Psoas muscle (tissue), 8 donors: ENCODE data around the gene GAS2. TPM values are rescaled to one million over a fixed set of nuclear protein-coding genes. Genes with fewer than 3 reads are reported as not detected.
A peak's percentile ranks its signal among the peaks of the same experiment; 100 is the strongest.

Source experiments
- ATAC-seq, 4 donors: fragments of 200-7000 bp; cut with Tn5 transposase; one replicate each; pipeline ENCODE4 v1.9.1; 2020; ENCODE audit warnings: moderate library complexity in 3 of 4, mild to moderate bottlenecking in 2 of 4
- DNase-seq, 2 donors: peaks; one replicate each; pipeline ENCODE4 v3.0.0-alpha.2; 2020
- H3K27ac ChIP-seq: fragments of 200-600 bp; one replicate; pipeline ENCODE4 v1.8.0; 2022
- H3K27me3 ChIP-seq, 3 donors: fragments of 200-600 bp in 1 of 3; one replicate each; pipeline versions ENCODE4 v1.6.1 to v1.8.0; 2013 to 2022; ENCODE audit warnings: low read length in 2 of 3, mild to moderate bottlenecking in 2 of 3, moderate library complexity in 1 of 3; ENCODE audit not compliant: insufficient read depth in 3 of 3
- H3K36me3 ChIP-seq, 2 donors: fragments of 200-600 bp in 1 of 2; one replicate each; pipeline versions ENCODE4 v1.6.1 to v1.8.0; 2013 to 2022; ENCODE audit warnings: low read depth in 1 of 2, mild to moderate bottlenecking in 1 of 2, moderate library complexity in 1 of 2; ENCODE audit not compliant: insufficient read depth in 1 of 2
- H3K4me1 ChIP-seq: fragments of 200-600 bp; one replicate; pipeline ENCODE4 v1.8.0; 2022
- H3K4me3 ChIP-seq: fragments of 200-600 bp; one replicate; pipeline ENCODE4 v1.8.0; 2022; ENCODE audit warnings: mild to moderate bottlenecking
- H3K9me3 ChIP-seq: fragments of 200-600 bp; one replicate; pipeline ENCODE4 v1.8.0; 2022
- CTCF ChIP-seq: fragments of 200-600 bp; IDR thresholded peaks from one replicate; pipeline ENCODE4 v1.8.0; 2022; ENCODE audit warnings: antibody characterized with exemption
- WGBS, 3 donors: extraction: QIAGEN DNeasy Blood & Tissue Kit; methylation state at CpG; one replicate each; pipeline versions ENCODE4 v1.1.6 to v1.1.7; 2013; 5-methylcytosine and 5-hydroxymethylcytosine counted together
- intact Hi-C, 2 donors: fragments of 100-400 bp; cut with DNase I; formaldehyde crosslinking; loops; one replicate each; pipeline versions ENCODE4 v1.11.0 to v1.14.2; 2022
- long read RNA-seq, 2 donors: library from polyadenylated mRNA; unstranded; transcript quantifications; one replicate each; pipeline ENCODE4 v2.0.0, GENCODE V29; 2021
- polyA plus RNA-seq, 3 donors: library from polyadenylated mRNA; stranded (reverse); fragments of 200-250 nt; gene quantifications; one replicate each; pipeline ENCODE4 v1.2.3, GENCODE V29; 2013
- total RNA-seq, 4 donors: library from RNA; stranded (reverse); fragmentation: NEBNext Ultra II Directional in 2 of 4; extraction: Animal tissue kit (Norgen Biotek cat#: 25700) in 2 of 4; gene quantifications; one replicate each; pipeline versions ENCODE4 v1.2.1 to v1.2.4, GENCODE V29; 2021 to 2023
- donor health status: healthy with polysubstance abuse.
- donor health status: DM: no; HTN: no; CAD: no; lungs with moderate emphysema.
- donor health status: Bipolar disorder and iron deficiency.
- donor health status: healthy.
- donor health status: DM: yes; HTN: yes; CAD: no.
- donor health status: DM: no; HTN: no; CAD: no.
- donor health status: DM: no; HTN: no; CAD: no.
- donor health status: DM: yes; HTN: yes; CAD: no.

The GAS2 gene
- 1 to 10 TPM; 2.2 to 4.6 (median 2.9) TPM for total RNA-seq
- 1 to 10 TPM in 1 of 3 donors, under 1 TPM in 2; 0.51 to 2.9 (median 0.63) TPM for polyA plus RNA-seq
- long read RNA-seq, donor 1, partial matches to known transcripts = 1 of 3 reads
- long read RNA-seq, donor 1, other reads (novel, unspliced or antisense) = 0 of 3 reads
- long read RNA-seq, donor 2, partial matches to known transcripts = 0 of 1 reads
- long read RNA-seq, donor 2, other reads (novel, unspliced or antisense) = 0 of 1 reads

DNA sequence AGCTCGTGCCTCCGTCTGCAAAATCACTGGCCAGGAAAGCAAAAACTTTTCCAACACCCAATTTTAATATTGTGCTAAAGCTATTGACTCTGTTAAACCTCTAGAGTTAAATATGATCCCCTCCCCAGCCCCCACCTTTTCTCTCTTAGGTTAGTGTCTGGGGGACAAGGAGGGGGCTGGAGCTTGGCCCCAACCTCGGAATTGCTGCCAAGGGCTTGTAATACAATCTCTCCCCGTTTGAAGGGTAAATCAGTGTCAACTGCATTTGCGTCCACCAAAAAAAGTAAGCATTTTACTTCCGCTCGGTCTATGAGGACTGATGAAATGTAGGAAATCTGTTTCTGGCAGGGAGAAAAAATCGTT, at the start of gene GAS2:
Gene GAS2, plus strand, starts transcription at position 287 of the 363 bp plus-strand sequence. CDS start 8,259 bp downstream, outside the sequence.
- WGBS, 3 donors = 2 to 3% (median 2%) methylated on average over 8 of the region's 8 CpGs
- Histone ChIP-seq H3K36me3 (no peaks in the 10 kb centered on the region), H3K27me3 (no peaks in the 10 kb centered on the region), H3K4me3 (peak within 1 kb of the TSS; percentile 81), H3K9me3 (no peaks in the 10 kb centered on the region), H3K27ac (peak within 1 kb of the TSS; percentile 78), H3K4me1 (peaks cover 22% of the 10 kb centered on the region)
- DNase-seq (no peak), ATAC-seq (peak; percentile 7 to 46 (median 30))
- TF ChIP-seq CTCF = no peak
- intact Hi-C loops = loop anchor here (1.0 to 5.0 kb wide), 4 partner anchors 39 to 121 kb away; partner anchors contain the start of gene FANCF (in 2 of the 2)

GRCh38 chr11:22617868-22618267, 48.5 kb upstream of the GAS2 start:
- ATAC-seq = no peak

DNA sequence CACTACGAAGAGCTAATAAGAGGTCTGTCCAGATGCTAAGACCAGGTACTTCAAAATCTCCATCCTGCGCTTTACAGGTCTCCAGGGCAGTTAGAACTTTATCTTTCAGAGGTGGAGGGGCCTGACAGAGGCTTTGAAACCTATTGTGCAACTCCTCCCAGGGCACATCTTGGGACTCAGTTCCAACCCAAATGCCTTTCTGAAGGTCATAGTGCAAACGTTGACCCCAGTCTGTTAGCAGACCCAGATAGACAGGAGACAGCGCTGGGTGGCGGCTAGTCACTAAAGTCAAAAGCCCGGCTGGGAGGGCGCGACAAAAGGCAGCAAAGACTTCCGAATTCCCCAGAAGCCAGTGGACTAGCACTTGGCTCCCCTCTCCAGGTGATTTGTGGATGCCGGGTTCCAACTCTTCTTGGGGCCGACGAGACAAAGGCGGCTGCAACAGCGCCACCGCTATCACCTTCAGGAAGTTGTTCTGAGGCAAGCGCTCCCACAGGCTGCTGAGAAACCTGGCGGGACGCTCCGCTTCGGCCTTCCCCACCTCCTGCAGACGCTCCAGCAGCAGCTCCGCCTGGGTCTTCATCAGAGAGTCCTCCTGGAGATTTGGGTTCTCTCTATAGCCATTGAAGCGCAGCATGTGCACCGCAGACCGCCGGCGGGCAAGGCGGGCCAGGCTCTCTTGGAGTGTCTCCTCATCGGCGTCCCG, 41.5 kb upstream of the GAS2 start:
- DNase-seq = peak; percentile 57 to 81
- intact Hi-C loops = loop anchor here (1.0 to 10.0 kb wide), 4 partner anchors 41 to 290 kb away; partner anchors contain the start of genes GAS2 (in 2 of the 2) and SLC17A6 (in 1 of the 2)
- WGBS, 3 donors = 4 to 6% (median 6%) methylated on average over 31 of the region's 31 CpGs

More at GRCh38 chr11:22617868-22618267, 48.5 kb upstream of the GAS2 start:
- H3K9me3 ChIP-seq = no peaks in the 10 kb centered on the region
- TF ChIP-seq CTCF = no peak
- H3K36me3 ChIP-seq = no peaks in the 10 kb centered on the region
- intact Hi-C loops = no loop called here
- H3K4me1 ChIP-seq = no peaks in the 10 kb centered on the region
- WGBS, 3 donors = 87 to 94% (median 92%) methylated on average over 5 of the region's 5 CpGs
- no peak for DNase-seq
- no peaks in the 10 kb centered on the region for H3K27me3 ChIP-seq
- no peak overlapping the region for H3K4me3 ChIP-seq
- no peak overlapping the region for H3K27ac ChIP-seq

More for the DNA sequence above, 41.5 kb upstream of the GAS2 start:
- Histone ChIP-seq H3K4me3 (peak overlapping the region; percentile 89), H3K27me3 (no peaks in the 10 kb centered on the region), H3K9me3 (no peaks in the 10 kb centered on the region), H3K4me1 (peaks cover 17% of the 10 kb centered on the region), H3K27ac (peak overlapping the region; percentile 85), H3K36me3 (no peaks in the 10 kb centered on the region)
- peak; percentile 78 to 89 (median 82) for ATAC-seq
- TF ChIP-seq CTCF = peak; percentile 39
